Transverse colon (tissue), 3 donors: ENCODE data around the gene TMEM178B.

Experiments used
- POLR2A ChIP-seq: fragments of 450-650 bp; IDR thresholded peaks from one replicate; pipeline ENCODE4 v1.6.1; 2016; ENCODE audit warnings: antibody characterized with exemption, mild to moderate bottlenecking, moderate library complexity
- TF ChIP-seq, protein P1 (sequence below), 5 experiments: fragments of 200-600 bp in 3 of 5; fragments of 450-650 bp in 2 of 5; sonication (generic) in 3 of 5; IDR thresholded peaks; 1 replicate in 2 of 5; 2 replicates in 3 of 5; pipeline ENCODE4 v1.5.1; 2016 to 2017; ENCODE audit warnings: antibody characterized with exemption in 5 of 5, inconsistent platforms in 3 of 5, mild to moderate bottlenecking in 2 of 5, moderate library complexity in 1 of 5

DNA sequence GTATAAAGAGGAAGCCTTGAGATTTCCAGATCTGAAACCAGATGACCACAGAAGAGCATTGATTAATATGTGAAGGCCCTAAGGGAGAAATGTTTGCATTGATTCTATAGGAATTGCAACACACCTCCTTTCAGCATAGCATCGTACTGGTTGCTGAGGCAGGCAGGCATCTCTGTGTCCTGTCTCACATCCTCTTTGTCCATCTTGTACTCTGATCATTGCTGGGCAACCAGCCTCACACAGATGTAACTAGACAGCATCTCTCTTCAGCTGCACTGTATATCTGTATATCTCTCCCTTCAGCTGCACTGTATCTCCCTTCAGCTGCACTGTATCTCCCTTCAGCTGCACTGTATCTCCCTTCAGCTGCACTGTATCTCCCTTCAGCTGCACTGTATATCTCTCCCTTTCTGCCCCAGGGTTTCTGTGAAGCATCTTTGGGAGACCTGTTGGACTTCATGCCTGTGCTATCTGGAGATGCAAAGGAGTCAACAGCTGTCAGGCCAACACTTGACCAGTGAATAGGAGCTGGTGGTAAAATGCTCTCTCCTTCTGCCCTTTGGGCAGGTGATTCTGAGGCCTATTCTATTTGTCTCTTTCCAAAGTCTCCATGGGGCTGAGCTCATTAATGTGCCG is 40.3 kb downstream of the TMEM178B start:
- TF ChIP-seq, protein P1, sequence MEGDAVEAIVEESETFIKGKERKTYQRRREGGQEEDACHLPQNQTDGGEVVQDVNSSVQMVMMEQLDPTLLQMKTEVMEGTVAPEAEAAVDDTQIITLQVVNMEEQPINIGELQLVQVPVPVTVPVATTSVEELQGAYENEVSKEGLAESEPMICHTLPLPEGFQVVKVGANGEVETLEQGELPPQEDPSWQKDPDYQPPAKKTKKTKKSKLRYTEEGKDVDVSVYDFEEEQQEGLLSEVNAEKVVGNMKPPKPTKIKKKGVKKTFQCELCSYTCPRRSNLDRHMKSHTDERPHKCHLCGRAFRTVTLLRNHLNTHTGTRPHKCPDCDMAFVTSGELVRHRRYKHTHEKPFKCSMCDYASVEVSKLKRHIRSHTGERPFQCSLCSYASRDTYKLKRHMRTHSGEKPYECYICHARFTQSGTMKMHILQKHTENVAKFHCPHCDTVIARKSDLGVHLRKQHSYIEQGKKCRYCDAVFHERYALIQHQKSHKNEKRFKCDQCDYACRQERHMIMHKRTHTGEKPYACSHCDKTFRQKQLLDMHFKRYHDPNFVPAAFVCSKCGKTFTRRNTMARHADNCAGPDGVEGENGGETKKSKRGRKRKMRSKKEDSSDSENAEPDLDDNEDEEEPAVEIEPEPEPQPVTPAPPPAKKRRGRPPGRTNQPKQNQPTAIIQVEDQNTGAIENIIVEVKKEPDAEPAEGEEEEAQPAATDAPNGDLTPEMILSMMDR (IDR thresholded peaks at IDR 0.05): no peak
- TF ChIP-seq POLR2A: no peak
